K562 (cell line): Measurements from ENCODE around the gene ATP5F1D.

Experiments
- HCFC1 ChIP-seq: IDR thresholded peaks from 2 replicates; pipeline ENCODE4 v1.6.1; 2012; ENCODE audit warnings: low read depth, low read length, improper control_type of control experiment
- POLR3G ChIP-seq: IDR thresholded peaks from 2 replicates; pipeline ENCODE4 v1.6.1; 2011; ENCODE audit not compliant: insufficient read length, insufficient replicate concordance; ENCODE audit errors: extremely low read depth
- YY1 ChIP-seq, 3 experiments: IDR thresholded peaks; 2 replicates each; pipeline ENCODE4 v1.6.1; 2011; ENCODE audit warnings: low read length in 2 of 3, mild to moderate bottlenecking in 2 of 3, moderate library complexity in 2 of 3, borderline replicate concordance in 1 of 3, control low read depth in 1 of 3, low read depth in 1 of 3; ENCODE audit not compliant: insufficient read depth in 3 of 3, insufficient replicate concordance in 2 of 3, control insufficient read depth in 1 of 3, insufficient read length in 1 of 3; ENCODE audit errors: extremely low read depth in 1 of 3
- ZNF354B ChIP-seq: fragments of 250-450 bp; sonication (Bioruptor Pico); IDR thresholded peaks from 2 replicates; pipeline ENCODE4 v1.4.0; 2020
- TF ChIP-seq, protein P1 (sequence below): sonication (generic); formaldehyde crosslinking; IDR thresholded peaks from 2 replicates; pipeline ENCODE4 v1.8.1; 2023; ENCODE audit warnings: missing genetic modification reagents, mild to moderate bottlenecking, borderline replicate concordance
- TF ChIP-seq, protein P2 (sequence below), 3 experiments: IDR thresholded peaks in 2 of 3; conservative IDR thresholded peaks in 1 of 3; 2 replicates each; pipeline ENCODE4 v1.5.1; 2011 to 2012; ENCODE audit warnings: low read length in 3 of 3, mild to moderate bottlenecking in 3 of 3, control low read depth in 2 of 3, improper control_type of control experiment in 1 of 3, inconsistent platforms in 1 of 3, low read depth in 1 of 3, mixed read lengths in 1 of 3, moderate library complexity in 1 of 3; ENCODE audit not compliant: insufficient read depth in 2 of 3

DNA sequence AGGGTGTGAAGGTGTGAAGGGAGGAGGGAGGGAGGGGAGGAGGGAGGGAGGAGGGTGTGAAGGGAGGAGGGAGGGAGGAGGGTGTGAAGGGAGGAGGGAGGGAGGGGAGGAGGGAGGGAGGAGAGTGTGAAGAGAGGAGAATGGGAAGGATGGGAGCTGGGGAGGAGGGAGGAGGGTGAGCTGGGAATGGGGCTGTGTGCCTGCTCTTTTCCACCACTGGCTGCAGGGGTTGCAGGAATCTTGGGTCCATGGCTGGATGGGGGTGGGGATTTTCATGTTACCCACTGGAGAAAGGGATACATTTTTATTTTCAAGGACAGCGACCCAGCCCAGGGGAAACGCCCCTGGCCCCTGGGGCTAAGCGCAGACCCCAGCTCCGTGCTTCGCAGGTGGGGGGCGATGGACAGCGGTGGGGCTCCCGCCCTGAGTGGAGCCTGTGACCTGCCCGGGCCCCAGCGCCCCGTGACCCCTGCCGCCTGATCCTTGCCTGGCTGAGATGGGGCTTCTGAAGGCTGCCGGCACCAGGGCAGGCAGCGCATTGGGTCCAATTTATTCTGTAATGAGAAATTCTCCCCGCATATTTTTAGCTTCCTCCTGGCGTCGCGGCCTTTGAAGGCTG is 41.1 kb downstream of the ATP5F1D start:
- TF ChIP-seq POLR3G: no peak
- TF ChIP-seq, protein P1, sequence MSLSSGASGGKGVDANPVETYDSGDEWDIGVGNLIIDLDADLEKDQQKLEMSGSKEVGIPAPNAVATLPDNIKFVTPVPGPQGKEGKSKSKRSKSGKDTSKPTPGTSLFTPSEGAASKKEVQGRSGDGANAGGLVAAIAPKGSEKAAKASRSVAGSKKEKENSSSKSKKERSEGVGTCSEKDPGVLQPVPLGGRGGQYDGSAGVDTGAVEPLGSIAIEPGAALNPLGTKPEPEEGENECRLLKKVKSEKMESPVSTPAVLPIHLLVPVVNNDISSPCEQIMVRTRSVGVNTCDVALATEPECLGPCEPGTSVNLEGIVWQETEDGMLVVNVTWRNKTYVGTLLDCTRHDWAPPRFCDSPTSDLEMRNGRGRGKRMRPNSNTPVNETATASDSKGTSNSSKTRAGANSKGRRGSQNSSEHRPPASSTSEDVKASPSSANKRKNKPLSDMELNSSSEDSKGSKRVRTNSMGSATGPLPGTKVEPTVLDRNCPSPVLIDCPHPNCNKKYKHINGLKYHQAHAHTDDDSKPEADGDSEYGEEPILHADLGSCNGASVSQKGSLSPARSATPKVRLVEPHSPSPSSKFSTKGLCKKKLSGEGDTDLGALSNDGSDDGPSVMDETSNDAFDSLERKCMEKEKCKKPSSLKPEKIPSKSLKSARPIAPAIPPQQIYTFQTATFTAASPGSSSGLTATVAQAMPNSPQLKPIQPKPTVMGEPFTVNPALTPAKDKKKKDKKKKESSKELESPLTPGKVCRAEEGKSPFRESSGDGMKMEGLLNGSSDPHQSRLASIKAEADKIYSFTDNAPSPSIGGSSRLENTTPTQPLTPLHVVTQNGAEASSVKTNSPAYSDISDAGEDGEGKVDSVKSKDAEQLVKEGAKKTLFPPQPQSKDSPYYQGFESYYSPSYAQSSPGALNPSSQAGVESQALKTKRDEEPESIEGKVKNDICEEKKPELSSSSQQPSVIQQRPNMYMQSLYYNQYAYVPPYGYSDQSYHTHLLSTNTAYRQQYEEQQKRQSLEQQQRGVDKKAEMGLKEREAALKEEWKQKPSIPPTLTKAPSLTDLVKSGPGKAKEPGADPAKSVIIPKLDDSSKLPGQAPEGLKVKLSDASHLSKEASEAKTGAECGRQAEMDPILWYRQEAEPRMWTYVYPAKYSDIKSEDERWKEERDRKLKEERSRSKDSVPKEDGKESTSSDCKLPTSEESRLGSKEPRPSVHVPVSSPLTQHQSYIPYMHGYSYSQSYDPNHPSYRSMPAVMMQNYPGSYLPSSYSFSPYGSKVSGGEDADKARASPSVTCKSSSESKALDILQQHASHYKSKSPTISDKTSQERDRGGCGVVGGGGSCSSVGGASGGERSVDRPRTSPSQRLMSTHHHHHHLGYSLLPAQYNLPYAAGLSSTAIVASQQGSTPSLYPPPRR (CRISPR knock-in tag): no peak
- TF ChIP-seq HCFC1: no peak
- no peak for TF ChIP-seq YY1 (IDR thresholded peaks at IDR 0.05; ENCODE audit: borderline replicate concordance in 1 of 3, control insufficient read depth in 1 of 3, extremely low read depth in 1 of 3, insufficient read depth in 3 of 3, insufficient read length in 1 of 3, insufficient replicate concordance in 2 of 3, low read depth in 1 of 3, low read length in 2 of 3)
- TF ChIP-seq, protein P2, sequence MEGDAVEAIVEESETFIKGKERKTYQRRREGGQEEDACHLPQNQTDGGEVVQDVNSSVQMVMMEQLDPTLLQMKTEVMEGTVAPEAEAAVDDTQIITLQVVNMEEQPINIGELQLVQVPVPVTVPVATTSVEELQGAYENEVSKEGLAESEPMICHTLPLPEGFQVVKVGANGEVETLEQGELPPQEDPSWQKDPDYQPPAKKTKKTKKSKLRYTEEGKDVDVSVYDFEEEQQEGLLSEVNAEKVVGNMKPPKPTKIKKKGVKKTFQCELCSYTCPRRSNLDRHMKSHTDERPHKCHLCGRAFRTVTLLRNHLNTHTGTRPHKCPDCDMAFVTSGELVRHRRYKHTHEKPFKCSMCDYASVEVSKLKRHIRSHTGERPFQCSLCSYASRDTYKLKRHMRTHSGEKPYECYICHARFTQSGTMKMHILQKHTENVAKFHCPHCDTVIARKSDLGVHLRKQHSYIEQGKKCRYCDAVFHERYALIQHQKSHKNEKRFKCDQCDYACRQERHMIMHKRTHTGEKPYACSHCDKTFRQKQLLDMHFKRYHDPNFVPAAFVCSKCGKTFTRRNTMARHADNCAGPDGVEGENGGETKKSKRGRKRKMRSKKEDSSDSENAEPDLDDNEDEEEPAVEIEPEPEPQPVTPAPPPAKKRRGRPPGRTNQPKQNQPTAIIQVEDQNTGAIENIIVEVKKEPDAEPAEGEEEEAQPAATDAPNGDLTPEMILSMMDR (IDR thresholded peaks at IDR 0.05 in 2 of 3, conservative IDR thresholded peaks at IDR 0.05 in 1 of 3; ENCODE audit: insufficient read depth in 2 of 3, low read depth in 1 of 3, low read length in 3 of 3): no peak
- no peak for TF ChIP-seq ZNF354B
